HG03060 (cell line): ENCODE data around the gene HSPA4L.
A peak's percentile ranks its signal among the peaks of the same experiment; 100 is the strongest.

ENCODE experiments used
- ATAC-seq: cut with Tn5 transposase; IDR thresholded peaks from one replicate; pipeline ENCODE4 v1.9.1; 2021; ENCODE audit warnings: low read depth, moderate number of reproducible peaks; ENCODE audit not compliant: unreplicated experiment

The HSPA4L gene

GRCh38 chr4:127783026-127783769 lies 1.1 kb downstream of the HSPA4L start:
- peak; percentile 15 for ATAC-seq

GRCh38 chr4:127783955-127784770 lies 2.0 kb downstream of the HSPA4L start:
- ATAC-seq = no peak

DNA sequence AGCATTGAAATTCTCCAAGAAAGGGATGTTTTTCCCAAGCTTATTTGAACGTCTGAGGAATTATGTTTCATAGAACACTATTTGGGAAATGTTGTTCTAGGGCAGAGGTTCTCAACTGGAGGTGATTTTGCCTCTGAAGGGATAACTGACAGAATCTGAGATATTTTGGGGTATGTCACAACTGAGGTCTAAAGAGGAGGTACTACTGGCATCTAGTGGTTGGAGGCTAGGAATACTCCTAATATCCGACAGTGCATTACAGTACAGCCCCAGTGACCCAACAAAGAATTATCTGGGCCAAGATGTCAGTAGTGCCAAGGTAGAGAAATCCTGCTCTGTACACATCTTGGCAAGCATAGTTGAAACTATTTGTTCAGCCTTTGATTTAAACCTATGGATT lies 6.4 kb downstream of the HSPA4L start:
- ATAC-seq = no peak

DNA sequence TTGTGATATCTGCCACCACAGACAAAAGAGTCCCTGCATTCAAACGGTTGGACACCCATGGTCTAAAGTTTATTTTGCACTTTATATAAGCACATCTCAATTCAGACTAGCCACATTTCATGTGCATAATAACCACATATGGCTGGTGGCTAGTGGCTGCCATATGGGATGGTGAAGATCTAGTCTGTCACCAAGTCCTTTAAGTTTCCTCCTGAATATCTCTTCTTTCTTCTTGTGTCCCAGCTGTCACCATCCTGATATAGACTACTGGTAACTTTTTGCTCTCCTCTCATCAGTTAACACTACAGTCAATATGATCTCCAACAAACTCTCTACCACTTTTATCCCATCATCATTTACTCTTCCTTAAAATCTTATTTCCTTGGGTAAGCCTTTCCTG lies 9.3 kb downstream of the HSPA4L start:
- ATAC-seq = no peak

DNA sequence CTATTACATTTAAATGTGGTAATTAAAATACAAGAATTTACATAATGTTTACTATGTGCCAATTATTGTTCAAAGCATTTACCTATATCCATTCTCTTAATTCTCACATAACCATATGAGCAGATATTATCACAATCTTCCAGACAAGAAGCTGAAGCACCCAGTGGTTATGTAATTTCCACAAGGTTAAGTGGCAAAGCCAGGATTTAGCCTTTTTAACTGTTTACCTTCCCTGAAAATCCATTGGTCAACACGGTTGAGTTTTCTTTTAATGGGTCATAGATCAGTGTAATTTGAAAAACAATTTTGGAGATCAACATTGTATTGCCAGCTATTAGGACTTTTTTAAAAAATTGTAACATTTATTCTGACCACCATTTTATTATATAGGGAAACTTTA lies 11.4 kb downstream of the HSPA4L start:
- no peak for ATAC-seq

GRCh38 chr4:127799711-127800110 lies 17.6 kb downstream of the HSPA4L start:
- ATAC-seq = no peak

GRCh38 chr4:127809173-127809800 lies 27.2 kb downstream of the HSPA4L start:
- no peak for ATAC-seq

GRCh38 chr4:127810551-127810950 lies 28.4 kb downstream of the HSPA4L start:
- no peak for ATAC-seq

- ATAC-seq = no peak
Measured at GRCh38 chr4:127822430-127822829, 40.3 kb downstream of the HSPA4L start.

DNA sequence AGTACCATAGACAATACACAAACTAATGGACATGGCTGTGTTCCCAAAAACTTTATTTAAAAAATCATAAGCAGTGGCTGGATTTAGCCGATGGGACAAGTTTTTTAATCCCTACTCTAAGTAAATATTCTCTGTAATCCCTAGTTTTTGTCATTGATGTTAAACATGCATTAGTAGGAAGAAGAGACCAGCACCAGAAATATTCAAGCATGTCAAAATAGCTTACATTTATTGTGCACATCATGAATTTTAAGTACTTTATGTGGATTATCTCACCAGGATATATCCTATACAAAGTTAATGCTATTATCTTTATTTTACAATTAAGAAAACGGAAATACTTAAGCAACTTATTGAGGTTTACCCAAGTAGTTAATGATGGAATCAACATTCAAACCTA lies 46.0 kb downstream of the HSPA4L start:
- ATAC-seq = no peak

DNA sequence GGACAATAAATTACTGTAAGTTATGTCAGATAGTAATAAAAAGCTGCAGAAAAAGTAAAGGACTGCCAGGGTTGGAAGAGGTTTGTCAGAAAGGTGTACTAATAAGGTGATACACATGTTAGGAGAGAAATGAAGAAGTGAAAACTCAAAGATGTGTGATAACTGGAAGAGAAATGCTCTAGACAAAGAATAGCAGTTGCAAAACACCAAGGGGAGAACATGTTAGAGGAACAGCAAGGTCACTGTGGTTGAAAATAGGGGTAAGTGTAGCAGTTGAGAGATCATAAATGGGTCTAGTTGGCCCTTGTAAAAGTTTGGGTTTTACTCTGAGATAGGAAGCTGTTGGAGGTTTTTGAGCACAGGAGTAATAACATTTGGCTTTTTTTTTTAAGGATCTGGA lies 46.9 kb downstream of the HSPA4L start:
- peak; percentile 86 for ATAC-seq

GRCh38 chr4:127832585-127832984 lies 50.5 kb downstream of the HSPA4L start:
- ATAC-seq = peak; percentile 55

GRCh38 chr4:127843704-127844600 lies 61.8 kb downstream of the HSPA4L start:
- ATAC-seq = no peak

- no peak for ATAC-seq
Measured at GRCh38 chr4:127844601-127845116, 62.5 kb downstream of the HSPA4L start.

DNA sequence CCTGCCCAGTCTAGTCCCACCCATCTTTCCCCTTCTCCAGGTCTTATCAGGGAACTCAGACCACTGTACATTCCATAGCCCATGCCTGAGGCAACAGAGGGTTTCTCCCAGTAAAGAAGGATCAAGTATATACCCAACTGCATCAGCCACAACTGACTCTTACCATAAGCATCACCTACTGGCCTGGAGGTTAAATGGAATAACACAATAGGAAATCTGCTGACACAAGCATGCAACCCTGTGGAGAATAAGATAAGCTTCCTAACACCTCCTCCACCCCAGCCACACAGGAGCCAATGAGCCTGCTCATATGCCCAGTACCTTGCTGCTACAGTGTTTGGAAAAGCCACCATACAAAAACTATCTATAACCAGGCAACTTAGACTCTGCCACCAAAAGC lies 63.9 kb downstream of the HSPA4L start:
- ATAC-seq = no peak

- ATAC-seq = no peak
Measured at GRCh38 chr4:127846765-127847164, 64.6 kb downstream of the HSPA4L start.

- ATAC-seq = no peak
Measured at GRCh38 chr4:127849505-127850234, 67.5 kb downstream of the HSPA4L start.

GRCh38 chr4:127852661-127853060 lies 70.5 kb downstream of the HSPA4L start:
- ATAC-seq = no peak

DNA sequence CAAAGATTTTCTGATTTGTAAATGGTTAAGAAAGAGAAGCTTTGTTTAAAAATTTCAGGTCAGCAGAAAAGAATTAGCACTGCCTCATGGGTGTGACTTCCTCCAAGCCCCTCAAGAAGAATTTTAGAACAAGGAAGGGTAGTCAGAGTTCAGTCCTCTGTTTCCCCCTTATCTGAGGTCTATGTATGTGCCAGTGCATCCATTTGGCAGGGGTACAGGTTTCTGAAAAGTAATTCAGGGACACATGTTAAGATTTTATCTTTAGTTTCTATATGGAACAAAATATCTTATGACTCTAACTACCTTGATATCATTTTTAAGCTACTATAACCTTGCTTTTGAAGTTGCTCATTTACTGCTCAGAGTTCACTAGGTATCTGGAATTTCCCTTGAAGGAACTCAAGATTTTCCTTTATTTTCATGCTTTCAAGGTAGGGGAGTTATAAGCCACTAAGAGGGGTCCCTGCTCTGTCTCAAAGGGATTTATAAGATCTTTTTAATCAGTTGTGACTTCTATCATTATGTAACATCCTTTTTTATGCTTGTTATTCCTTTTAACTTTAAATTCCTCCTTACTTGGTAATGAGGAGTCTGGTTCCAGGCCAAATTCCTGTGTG lies 74.2 kb downstream of the HSPA4L start:
- ATAC-seq = peak; percentile 7
